ENCODE data around the gene INHBB.

INHBB gene

DNA sequence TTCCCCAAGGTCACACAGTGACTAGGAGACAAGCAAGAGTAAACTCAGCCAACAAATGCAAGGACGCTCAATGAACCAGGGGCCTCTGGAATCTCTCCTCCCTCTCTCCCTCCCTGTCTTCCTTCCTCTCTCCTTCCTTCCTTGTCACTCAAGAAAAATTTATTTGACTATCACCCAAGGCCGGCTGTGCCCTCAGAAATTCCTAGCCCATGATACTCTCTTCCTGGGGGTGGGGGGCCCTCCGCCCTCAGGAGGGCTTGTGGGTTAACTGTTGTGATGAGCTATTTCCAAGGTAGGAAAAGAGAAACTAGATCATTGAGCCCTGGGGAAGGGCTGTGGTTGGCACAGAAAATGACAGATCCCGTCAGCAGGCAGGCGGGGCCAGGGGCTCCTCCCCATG, 21.7 kb downstream of the INHBB start:
- ChIA-PET POLR2A (no interaction called here), CTCF (no interaction called here)
- TF ChIP-seq LEF1 (IDR thresholded peaks at IDR 0.05; ENCODE audit: borderline replicate concordance) = no peak
- TF ChIP-seq FOXA1 (IDR thresholded peaks at IDR 0.05) = no peak
- no peak for TF ChIP-seq TARDBP (IDR thresholded peaks at IDR 0.05)
- DNase-seq (ENCODE audit: extremely low spot score) = no peak

DNA sequence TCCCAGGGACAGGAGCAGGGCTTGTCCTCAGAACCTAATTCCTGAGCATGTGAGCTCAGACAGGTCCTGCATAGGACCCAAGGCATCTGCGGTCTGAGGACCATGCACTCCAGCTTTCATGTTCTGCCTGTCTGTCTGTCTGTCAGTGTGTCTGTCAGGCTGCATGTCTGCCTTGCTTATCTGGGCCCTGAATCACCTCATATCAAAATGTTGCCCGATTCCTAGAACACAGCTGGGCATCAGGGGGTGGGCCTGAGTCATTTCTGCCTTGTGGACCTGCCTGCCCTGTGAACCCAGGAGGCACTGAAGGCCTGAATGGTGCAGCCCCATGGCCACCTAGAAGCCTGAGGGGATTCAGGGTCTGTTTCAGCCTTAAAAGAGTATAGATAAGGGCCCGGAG, 22.1 kb downstream of the INHBB start:
- TF ChIP-seq SP1 (IDR thresholded peaks at IDR 0.05) = no peak
- TF ChIP-seq BHLHE40 (IDR thresholded peaks at IDR 0.05; ENCODE audit: borderline replicate concordance) = no peak
- no peak for TF ChIP-seq HDGF (IDR thresholded peaks at IDR 0.05; ENCODE audit: borderline replicate concordance)
- TF ChIP-seq, protein P1, sequence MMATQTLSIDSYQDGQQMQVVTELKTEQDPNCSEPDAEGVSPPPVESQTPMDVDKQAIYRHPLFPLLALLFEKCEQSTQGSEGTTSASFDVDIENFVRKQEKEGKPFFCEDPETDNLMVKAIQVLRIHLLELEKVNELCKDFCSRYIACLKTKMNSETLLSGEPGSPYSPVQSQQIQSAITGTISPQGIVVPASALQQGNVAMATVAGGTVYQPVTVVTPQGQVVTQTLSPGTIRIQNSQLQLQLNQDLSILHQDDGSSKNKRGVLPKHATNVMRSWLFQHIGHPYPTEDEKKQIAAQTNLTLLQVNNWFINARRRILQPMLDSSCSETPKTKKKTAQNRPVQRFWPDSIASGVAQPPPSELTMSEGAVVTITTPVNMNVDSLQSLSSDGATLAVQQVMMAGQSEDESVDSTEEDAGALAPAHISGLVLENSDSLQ (IDR thresholded peaks at IDR 0.05) = no peak
- POLR2A ChIA-PET = no interaction called here
- DNase-seq (ENCODE audit: extremely low spot score) = no peak
- CTCF ChIA-PET = no interaction called here

DNA sequence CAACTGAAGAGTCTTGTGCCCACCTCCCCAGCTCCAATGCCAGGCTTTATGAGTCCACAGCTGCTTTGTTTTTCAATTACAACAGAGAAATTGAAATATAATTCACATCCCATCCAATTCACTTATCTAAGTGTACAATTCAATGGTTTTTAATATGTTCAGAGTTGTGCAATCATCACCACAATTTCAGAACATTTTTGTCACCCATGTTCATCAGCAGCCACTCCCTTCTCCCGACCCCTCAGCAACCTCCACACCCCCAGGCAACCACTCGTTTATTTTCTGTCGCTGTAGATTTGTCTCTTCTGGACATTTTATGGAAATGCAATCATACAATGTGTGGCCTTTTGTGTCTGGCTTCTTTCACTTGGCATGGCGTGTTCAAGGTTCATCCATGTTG, 23.3 kb downstream of the INHBB start:
- TF ChIP-seq TARDBP (IDR thresholded peaks at IDR 0.05) = no peak
- no peak for TF ChIP-seq ZNF384 (IDR thresholded peaks at IDR 0.05)
- no peak for TF ChIP-seq SP1 (IDR thresholded peaks at IDR 0.05)
- no peak for TF ChIP-seq HDGF (IDR thresholded peaks at IDR 0.05; ENCODE audit: borderline replicate concordance)
- TF ChIP-seq NFRKB (IDR thresholded peaks at IDR 0.05) = no peak
- TF ChIP-seq, protein P1 (IDR thresholded peaks at IDR 0.05) = no peak
- no peak for TF ChIP-seq BHLHE40 (IDR thresholded peaks at IDR 0.05; ENCODE audit: borderline replicate concordance)
- no peak for TF ChIP-seq FOXM1 (IDR thresholded peaks at IDR 0.05; ENCODE audit: borderline replicate concordance)
- no peak for TF ChIP-seq L3MBTL2 (conservative IDR thresholded peaks at IDR 0.05)
- TF ChIP-seq ARNT (IDR thresholded peaks at IDR 0.05) = no peak
- no peak for TF ChIP-seq FOXA1 (IDR thresholded peaks at IDR 0.05)
- no peak for TF ChIP-seq SUZ12 (IDR thresholded peaks at IDR 0.05)
- no peak for TF ChIP-seq LEF1 (IDR thresholded peaks at IDR 0.05; ENCODE audit: borderline replicate concordance)
- no peak for TF ChIP-seq CTBP1 (IDR thresholded peaks at IDR 0.05; ENCODE audit: borderline replicate concordance)
- CTCF ChIA-PET = no interaction called here

DNA sequence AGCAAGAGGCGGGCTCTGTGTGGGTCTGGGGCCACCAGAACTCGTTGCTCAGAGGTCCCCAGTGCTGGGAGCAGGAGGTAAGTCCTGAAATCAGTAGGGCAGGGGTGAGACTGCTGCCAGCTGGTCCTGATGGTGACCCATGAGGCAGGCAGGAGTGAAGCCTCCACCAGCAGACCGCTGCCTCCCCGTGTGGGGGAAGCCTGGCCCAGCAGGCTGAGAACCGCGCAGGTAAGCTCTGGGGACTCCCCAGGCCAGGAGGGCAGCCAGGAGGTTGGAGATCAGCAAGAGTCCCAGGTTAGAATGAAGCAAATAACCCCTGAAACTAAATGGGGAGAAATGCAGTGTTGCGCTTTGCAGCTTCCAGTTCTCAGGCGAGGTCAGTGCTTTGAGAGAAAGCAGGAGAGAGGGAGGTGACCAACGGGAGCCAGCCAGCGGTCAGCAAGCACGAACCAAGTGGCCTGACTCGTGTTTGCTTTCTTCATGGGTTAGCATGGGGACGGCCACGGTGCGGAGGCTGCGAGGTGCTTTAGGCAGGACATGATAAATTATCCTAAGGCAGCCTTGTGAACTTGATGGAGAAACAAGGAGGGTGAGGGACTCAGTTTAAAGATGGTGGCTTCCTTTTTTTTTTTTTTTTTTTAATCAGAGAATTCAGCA, 26.2 kb downstream of the INHBB start:
- POLR2A ChIA-PET = no interaction called here
- no peak for DNase-seq (ENCODE audit: extremely low spot score)
- CTCF ChIA-PET = no interaction called here
- TF ChIP-seq FOXK2 (IDR thresholded peaks at IDR 0.05) (no peak), NFRKB (IDR thresholded peaks at IDR 0.05) (no peak), BHLHE40 (IDR thresholded peaks at IDR 0.05; ENCODE audit: borderline replicate concordance) (no peak), SUZ12 (IDR thresholded peaks at IDR 0.05) (no peak), LEF1 (IDR thresholded peaks at IDR 0.05; ENCODE audit: borderline replicate concordance) (no peak), FOXM1 (IDR thresholded peaks at IDR 0.05; ENCODE audit: borderline replicate concordance) (no peak)

More for the DNA sequence above, 23.3 kb downstream of the INHBB start:
- DNase-seq (ENCODE audit: extremely low spot score) = no peak
- POLR2A ChIA-PET = no interaction called here

DNA sequence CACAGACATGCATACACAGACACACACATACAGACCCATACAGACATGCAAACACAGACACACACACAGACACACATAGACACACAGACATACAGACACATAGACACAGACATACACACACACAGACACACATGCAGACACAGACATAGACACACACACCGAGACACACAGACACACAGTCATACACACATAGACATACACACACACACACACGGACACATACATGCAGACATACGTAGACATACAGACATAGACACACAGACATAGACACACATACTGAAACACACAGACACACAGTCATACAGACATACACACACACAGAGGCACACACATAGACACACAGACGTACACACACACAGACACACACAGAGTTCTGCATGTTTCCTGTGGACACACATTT, 26.9 kb downstream of the INHBB start:
- ChIA-PET CTCF (no interaction called here), POLR2A (no interaction called here)
- DNase-seq (ENCODE audit: extremely low spot score) = no peak
- TF ChIP-seq SUZ12 (IDR thresholded peaks at IDR 0.05) (no peak), BHLHE40 (IDR thresholded peaks at IDR 0.05; ENCODE audit: borderline replicate concordance) (no peak), FOXA1 (IDR thresholded peaks at IDR 0.05) (no peak)

DNA sequence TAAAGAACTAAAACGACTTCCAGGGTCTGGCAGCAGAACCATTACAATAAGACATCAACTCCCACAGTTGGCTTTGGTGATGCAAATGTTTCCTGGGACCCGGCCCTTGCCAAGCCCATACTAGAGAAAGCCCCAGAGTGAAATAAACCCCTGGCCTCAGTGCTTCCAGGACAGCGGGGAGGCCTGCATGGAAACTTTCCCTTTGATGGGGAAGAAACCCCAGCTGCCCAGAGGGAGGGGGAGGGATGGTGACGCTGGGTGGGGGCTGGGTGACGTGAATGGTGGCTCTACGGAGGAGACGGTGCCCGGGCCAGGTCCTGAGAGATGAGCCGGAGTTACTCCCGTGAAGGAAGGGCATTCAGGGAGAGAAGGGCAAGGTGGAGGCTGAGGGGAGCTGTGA, 27.5 kb downstream of the INHBB start:
- no peak for DNase-seq (ENCODE audit: extremely low spot score)
- ChIA-PET POLR2A (no interaction called here), CTCF (no interaction called here)
- TF ChIP-seq CTBP1 (IDR thresholded peaks at IDR 0.05; ENCODE audit: borderline replicate concordance) = no peak
- TF ChIP-seq BHLHE40 (IDR thresholded peaks at IDR 0.05; ENCODE audit: borderline replicate concordance) = no peak
- TF ChIP-seq FOXA1 (IDR thresholded peaks at IDR 0.05) = no peak
- TF ChIP-seq FOXM1 (IDR thresholded peaks at IDR 0.05; ENCODE audit: borderline replicate concordance) = no peak
- TF ChIP-seq ELF4 (IDR thresholded peaks at IDR 0.05) = no peak
- TF ChIP-seq FOXK2 (IDR thresholded peaks at IDR 0.05) = no peak
- no peak for TF ChIP-seq LEF1 (IDR thresholded peaks at IDR 0.05; ENCODE audit: borderline replicate concordance)
- TF ChIP-seq L3MBTL2 (conservative IDR thresholded peaks at IDR 0.05) = no peak
- TF ChIP-seq HDGF (IDR thresholded peaks at IDR 0.05; ENCODE audit: borderline replicate concordance) = no peak
- TF ChIP-seq ZNF384 (IDR thresholded peaks at IDR 0.05) = no peak
- TF ChIP-seq SUZ12 (IDR thresholded peaks at IDR 0.05) = no peak
- no peak for TF ChIP-seq ARNT (IDR thresholded peaks at IDR 0.05)
- TF ChIP-seq SP1 (IDR thresholded peaks at IDR 0.05) = no peak
- TF ChIP-seq, protein P1 (IDR thresholded peaks at IDR 0.05) = no peak
- TF ChIP-seq TARDBP (IDR thresholded peaks at IDR 0.05) = no peak
- no peak for TF ChIP-seq NFRKB (IDR thresholded peaks at IDR 0.05)

DNA sequence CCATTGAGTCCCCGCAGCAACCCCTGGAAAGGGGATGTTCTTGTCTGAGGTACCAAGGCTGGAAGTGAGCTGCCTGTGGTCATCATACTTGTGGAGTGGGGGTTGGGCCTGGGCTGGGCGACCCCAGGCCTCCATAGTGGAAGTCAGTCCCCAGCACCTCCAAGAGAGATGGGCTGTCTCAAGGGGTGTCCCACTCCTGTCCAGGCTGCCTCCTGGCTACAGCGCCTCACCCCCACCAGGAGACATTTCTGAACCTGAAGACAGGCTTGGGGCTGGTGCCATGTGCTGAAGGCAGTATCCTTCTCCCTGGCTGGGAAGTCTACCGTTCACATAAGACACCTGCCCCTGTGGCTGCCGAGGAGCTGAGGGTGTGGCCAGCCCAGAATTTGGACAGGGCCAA, 28.9 kb downstream of the INHBB start:
- TF ChIP-seq TARDBP (IDR thresholded peaks at IDR 0.05) (no peak), SUZ12 (IDR thresholded peaks at IDR 0.05) (no peak), FOXM1 (IDR thresholded peaks at IDR 0.05; ENCODE audit: borderline replicate concordance) (no peak), FOXK2 (IDR thresholded peaks at IDR 0.05) (no peak), SP1 (IDR thresholded peaks at IDR 0.05) (no peak), FOXA1 (IDR thresholded peaks at IDR 0.05) (no peak), BHLHE40 (IDR thresholded peaks at IDR 0.05; ENCODE audit: borderline replicate concordance) (no peak), ELF4 (IDR thresholded peaks at IDR 0.05) (no peak), NFRKB (IDR thresholded peaks at IDR 0.05) (no peak), L3MBTL2 (conservative IDR thresholded peaks at IDR 0.05) (no peak), HDGF (IDR thresholded peaks at IDR 0.05; ENCODE audit: borderline replicate concordance) (no peak), CTBP1 (IDR thresholded peaks at IDR 0.05; ENCODE audit: borderline replicate concordance) (no peak), ZNF384 (IDR thresholded peaks at IDR 0.05) (no peak), ARNT (IDR thresholded peaks at IDR 0.05) (no peak), LEF1 (IDR thresholded peaks at IDR 0.05; ENCODE audit: borderline replicate concordance) (no peak)
- TF ChIP-seq, protein P1 (IDR thresholded peaks at IDR 0.05) = no peak
- ChIA-PET CTCF (interaction anchor here (1.0 kb wide), 1 partner anchor 306 kb away, joined by 4 read pairs; no protein-coding TSS in a partner anchor), POLR2A (no interaction called here)
- no peak for DNase-seq (ENCODE audit: extremely low spot score)
